Endothelial cell of umbilical vein (primary cell): ENCODE measurements around the gene KRT31. TPM values are rescaled to one million over a fixed set of nuclear protein-coding genes. Genes with fewer than 3 reads are reported as not detected.

Source experiments
- BruUV-seq: library from RNA; stranded (reverse); fragments of 400-500 nt; replicated peaks from 2 replicates; lab custom pipeline; 2021; lab: Mats Ljungman, UMichigan
- CTCF ChIA-PET: fragments of 300-600, 350-600 bp; sonication (Branson Sonifier 250); formaldehyde crosslinking; loops from one replicate; lab custom pipeline; 2021; ENCODE audit warnings: antibody characterized with exemption, inconsistent platforms; lab: Charles Lee
- POLR2A ChIA-PET: fragments of 300-600, 350-600 bp; sonication (Branson Sonifier 250); formaldehyde crosslinking; loops from one replicate; lab custom pipeline; 2021; ENCODE audit warnings: antibody characterized with exemption, inconsistent platforms; lab: Charles Lee
- DNase-seq: peaks from one replicate; pipeline ENCODE4 v3.0.0-alpha.2; 2011; ENCODE audit warnings: low read depth, low spot score
- FAIRE-seq: peaks from 2 replicates; lab custom pipeline; 2011; peaks lifted over from hg19 to GRCh38; lab: Jason Lieb, UNC
- H2AFZ ChIP-seq: 2 replicates; pipeline ENCODE4 v1.6.0; 2012; ENCODE audit warnings: low read depth, low read length, control low read depth, inconsistent platforms
- H3K27ac ChIP-seq: 2 replicates; pipeline ENCODE4 v1.5.1; 2011; ENCODE audit warnings: low read depth, mild to moderate bottlenecking, control low read depth, low read length, moderate library complexity; ENCODE audit not compliant: insufficient read depth
- H3K27me3 ChIP-seq, 2 experiments: 2 replicates each; pipeline versions ENCODE4 v1.6.0 to v1.6.1; 2011; ENCODE audit warnings: low read length in 2 of 2, mixed read lengths in 1 of 2; ENCODE audit not compliant: control insufficient read depth in 2 of 2, insufficient read depth in 2 of 2
- H3K36me3 ChIP-seq, 2 experiments: 2 replicates in 1 of 2; 3 replicates in 1 of 2; pipeline ENCODE4 v1.5.1; 2011; ENCODE audit warnings: low read length in 2 of 2, mild to moderate bottlenecking in 1 of 2, moderate library complexity in 1 of 2; ENCODE audit not compliant: control insufficient read depth in 2 of 2, insufficient read depth in 2 of 2; ENCODE audit errors: extremely low read depth in 1 of 2
- H3K4me1 ChIP-seq: 3 replicates; pipeline ENCODE4 v1.5.1; 2011; ENCODE audit warnings: mild to moderate bottlenecking, low read length; ENCODE audit not compliant: control insufficient read depth, insufficient read depth; ENCODE audit errors: extremely low read depth
- H3K4me2 ChIP-seq: 2 replicates; pipeline ENCODE4 v1.6.1; 2011; ENCODE audit warnings: low read length, control low read depth, mixed read lengths; ENCODE audit not compliant: insufficient read depth
- H3K4me3 ChIP-seq, 3 experiments: fragments of 200-600 bp in 1 of 3; sonication (generic), shearing (Covaris generic) in 1 of 3; replicated peaks in 1 of 3; 2 replicates each; pipeline ENCODE4 v1.5.1; 2011 to 2016; ENCODE audit warnings: control low read depth in 3 of 3, low read length in 3 of 3, mild to moderate bottlenecking in 2 of 3, inconsistent platforms in 1 of 3, low read depth in 1 of 3, moderate library complexity in 1 of 3; ENCODE audit not compliant: insufficient read depth in 1 of 3
- H3K79me2 ChIP-seq: 2 replicates; pipeline ENCODE4 v1.6.0; 2012; ENCODE audit warnings: low read length, inconsistent platforms; ENCODE audit not compliant: control insufficient read depth, insufficient read depth
- H3K9ac ChIP-seq: replicated peaks from 2 replicates; pipeline ENCODE3; 2011; ENCODE audit warnings: low read length, control low read depth; ENCODE audit not compliant: insufficient read depth; ENCODE audit errors: extremely low read depth
- H3K9me1 ChIP-seq: replicated peaks from 3 replicates; pipeline ENCODE4 v1.6.0; 2011; ENCODE audit warnings: mild to moderate bottlenecking, low read length; ENCODE audit not compliant: control insufficient read depth, insufficient read depth; ENCODE audit errors: extremely low read depth
- H3K9me3 ChIP-seq: replicated peaks from 2 replicates; pipeline ENCODE4 v1.5.1; 2012; ENCODE audit warnings: low read length, inconsistent platforms; ENCODE audit not compliant: control insufficient read depth, insufficient read depth
- H4K20me1 ChIP-seq: replicated peaks from 2 replicates; pipeline ENCODE3; 2011; ENCODE audit warnings: mild to moderate bottlenecking, low read length; ENCODE audit not compliant: control insufficient read depth, insufficient read depth; ENCODE audit errors: extremely low read depth
- EZH2 ChIP-seq: IDR thresholded peaks from 2 replicates; pipeline ENCODE4 v1.6.1; 2012; ENCODE audit warnings: borderline replicate concordance, low read depth, mild to moderate bottlenecking, moderate library complexity, low read length, inconsistent platforms; ENCODE audit not compliant: severe bottlenecking
- FOS ChIP-seq: IDR thresholded peaks from 2 replicates; pipeline ENCODE4 v1.6.1; 2011; ENCODE audit warnings: mild to moderate bottlenecking, low read length, moderate library complexity, borderline replicate concordance; ENCODE audit not compliant: insufficient read depth
- GATA2 ChIP-seq: IDR thresholded peaks from 2 replicates; pipeline ENCODE4 v1.7.0; 2011; ENCODE audit warnings: low read depth, mild to moderate bottlenecking, moderate library complexity, mixed read lengths, low read length; ENCODE audit not compliant: insufficient read length, insufficient read depth
- JUN ChIP-seq: IDR thresholded peaks from 2 replicates; pipeline ENCODE4 v1.6.1; 2011; ENCODE audit warnings: borderline replicate concordance, low read depth; ENCODE audit not compliant: insufficient read length, insufficient read depth
- MYC ChIP-seq: IDR thresholded peaks from one replicate; pipeline ENCODE4 v1.6.1; 2011; ENCODE audit warnings: mild to moderate bottlenecking, low read depth, low read length
- POLR2A ChIP-seq: IDR thresholded peaks from 2 replicates; pipeline ENCODE4 v1.6.1; 2012; ENCODE audit warnings: low read depth, mild to moderate bottlenecking, control low read depth, low read length
- POLR2AphosphoS5 ChIP-seq: IDR thresholded peaks from 2 replicates; pipeline ENCODE4 v1.6.1; 2012; ENCODE audit warnings: low read depth, mild to moderate bottlenecking, control low read depth, low read length, moderate library complexity; ENCODE audit not compliant: insufficient read depth
- dilution Hi-C: fragments of 300-500 bp; cut with MboI; formaldehyde crosslinking; loops from one replicate; pipeline ENCODE4 v1.15.0; 2019; ENCODE audit warnings: low sequenced_read_pairs; ENCODE audit not compliant: extremely low pct_ligation_motif_present
- intact Hi-C: fragments of 100-400 bp; cut with micrococcal nuclease; formaldehyde crosslinking; loops from one replicate; pipeline ENCODE4 v1.10.0; 2022
- polyA plus RNA-seq, 4 experiments: library from polyadenylated mRNA; depleted of rRNA in 3 of 4; stranded (reverse) in 3 of 4; unstranded in 1 of 4; fragments of >200 nt; gene quantifications; 2 replicates each; pipeline versions ENCODE4 v1.2.1 to v1.2.3, GENCODE V29; 2011 to 2012; ENCODE audit warnings: missing spikeins in 1 of 4
- total RNA-seq: library from RNA; stranded (reverse); gene quantifications from 2 replicates; pipeline ENCODE4 v1.2.3, GENCODE V29; 2021
- TF ChIP-seq, protein P1 (sequence below), 2 donors: IDR thresholded peaks; 1 replicate in 1 of 2; 2 replicates in 1 of 2; pipeline ENCODE4 v1.5.1; 2011; ENCODE audit warnings: low read length in 2 of 2, mild to moderate bottlenecking in 2 of 2, moderate library complexity in 2 of 2, control low read depth in 1 of 2, inconsistent platforms in 1 of 2, low read depth in 1 of 2; ENCODE audit not compliant: insufficient read depth in 1 of 2; ENCODE audit errors: extremely low read depth in 1 of 2
- TF ChIP-seq, protein P2 (sequence below): IDR thresholded peaks from 2 replicates; pipeline ENCODE4 v1.6.1; 2011; ENCODE audit not compliant: insufficient read depth, insufficient read length

The KRT31 gene
- total and polyA plus RNA-seq, 2 donors (not counting 3 experiments of a cell fraction or from before 2014, with no cell fraction given) = not detected

DNA sequence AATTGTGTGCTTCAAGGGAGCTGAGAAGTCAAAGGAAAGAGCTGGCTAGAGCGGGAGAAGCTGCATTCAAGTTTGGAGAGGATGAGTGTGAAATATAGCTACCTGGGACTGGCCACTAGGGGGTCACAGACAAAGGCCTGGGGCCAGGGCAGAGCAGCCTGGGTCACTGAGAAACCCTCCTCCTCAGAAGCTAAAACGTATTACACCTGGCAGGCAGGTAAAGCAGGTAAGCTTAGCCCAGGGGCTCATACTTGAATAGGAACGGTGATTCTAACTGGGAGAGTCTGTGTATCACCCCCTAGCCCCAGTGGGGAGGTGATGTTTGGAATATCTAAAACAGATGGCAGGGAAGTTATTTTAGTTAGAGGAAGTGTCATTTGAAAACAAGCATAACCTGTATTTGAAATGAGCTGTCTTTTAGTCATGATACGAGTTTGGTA is 20.2 kb upstream of the KRT31 start:
- CTCF ChIA-PET = interaction anchor here (0.5 to 1.8 kb wide), 6 partner anchors 9 to 631 kb away, joined by 3 to 7 read pairs (median 3); no protein-coding TSS in a partner anchor
- dilution Hi-C loops (no loop called here), intact Hi-C loops (no loop called here)
- Histone ChIP-seq H2AFZ (no peak overlapping the region), H3K4me3 (no peak overlapping the region), H3K4me2 (no peak overlapping the region), H3K27me3 (peaks cover 0 to 4% of the 10 kb centered on the region in 2 experiments), H3K9me3 (no peaks in the 10 kb centered on the region), H3K79me2 (no peaks in the 10 kb centered on the region), H3K9ac (no peak overlapping the region), H3K36me3 (no peaks in the 10 kb centered on the region), H3K9me1 (no peaks in the 10 kb centered on the region), H3K4me1 (no peaks in the 10 kb centered on the region), H4K20me1 (no peaks in the 10 kb centered on the region), H3K27ac (no peak overlapping the region)
- no peak for FAIRE-seq
- no peak for TF ChIP-seq GATA2
- TF ChIP-seq, protein P1, sequence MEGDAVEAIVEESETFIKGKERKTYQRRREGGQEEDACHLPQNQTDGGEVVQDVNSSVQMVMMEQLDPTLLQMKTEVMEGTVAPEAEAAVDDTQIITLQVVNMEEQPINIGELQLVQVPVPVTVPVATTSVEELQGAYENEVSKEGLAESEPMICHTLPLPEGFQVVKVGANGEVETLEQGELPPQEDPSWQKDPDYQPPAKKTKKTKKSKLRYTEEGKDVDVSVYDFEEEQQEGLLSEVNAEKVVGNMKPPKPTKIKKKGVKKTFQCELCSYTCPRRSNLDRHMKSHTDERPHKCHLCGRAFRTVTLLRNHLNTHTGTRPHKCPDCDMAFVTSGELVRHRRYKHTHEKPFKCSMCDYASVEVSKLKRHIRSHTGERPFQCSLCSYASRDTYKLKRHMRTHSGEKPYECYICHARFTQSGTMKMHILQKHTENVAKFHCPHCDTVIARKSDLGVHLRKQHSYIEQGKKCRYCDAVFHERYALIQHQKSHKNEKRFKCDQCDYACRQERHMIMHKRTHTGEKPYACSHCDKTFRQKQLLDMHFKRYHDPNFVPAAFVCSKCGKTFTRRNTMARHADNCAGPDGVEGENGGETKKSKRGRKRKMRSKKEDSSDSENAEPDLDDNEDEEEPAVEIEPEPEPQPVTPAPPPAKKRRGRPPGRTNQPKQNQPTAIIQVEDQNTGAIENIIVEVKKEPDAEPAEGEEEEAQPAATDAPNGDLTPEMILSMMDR (IDR thresholded peaks at IDR 0.05; ENCODE audit: extremely low read depth in 1 of 2, insufficient read depth in 1 of 2, low read depth in 1 of 2, low read length in 2 of 2) = peak; percentile 18 to 21
- BruUV-seq = no TSS peak
- POLR2A ChIA-PET = no interaction called here
- no peak for DNase-seq

DNA sequence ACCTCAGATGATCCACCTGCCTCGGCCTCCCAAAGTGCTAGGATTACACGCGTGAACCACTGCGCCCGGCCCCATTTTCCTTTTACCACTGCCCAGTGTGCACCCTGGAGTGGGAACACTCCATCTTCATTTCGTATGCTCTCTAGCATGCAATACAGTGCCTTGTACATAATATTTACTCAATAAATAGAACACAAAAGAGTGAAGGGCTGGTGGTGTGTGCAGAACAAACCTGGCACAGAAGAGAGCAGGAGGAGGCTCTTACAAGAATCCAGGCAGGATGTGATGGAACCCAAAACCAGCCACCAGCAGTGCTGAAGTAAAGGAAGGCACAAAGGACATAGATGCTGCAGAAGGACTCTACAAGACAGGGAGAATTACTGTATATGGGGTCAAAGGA is 19.7 kb upstream of the KRT31 start:
- Histone ChIP-seq H3K4me3 (no peak overlapping the region), H2AFZ (no peak overlapping the region), H3K79me2 (no peaks in the 10 kb centered on the region), H3K27ac (no peak overlapping the region), H3K9me1 (no peaks in the 10 kb centered on the region), H3K36me3 (no peaks in the 10 kb centered on the region), H3K9me3 (no peaks in the 10 kb centered on the region), H3K4me1 (no peaks in the 10 kb centered on the region), H3K4me2 (no peak overlapping the region), H4K20me1 (no peaks in the 10 kb centered on the region), H3K9ac (no peak overlapping the region), H3K27me3 (peaks cover 0 to 4% of the 10 kb centered on the region in 2 experiments)
- no peak for TF ChIP-seq MYC
- no peak for TF ChIP-seq FOS
- TF ChIP-seq, protein P2, sequence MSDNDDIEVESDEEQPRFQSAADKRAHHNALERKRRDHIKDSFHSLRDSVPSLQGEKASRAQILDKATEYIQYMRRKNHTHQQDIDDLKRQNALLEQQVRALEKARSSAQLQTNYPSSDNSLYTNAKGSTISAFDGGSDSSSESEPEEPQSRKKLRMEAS = no peak
- TF ChIP-seq EZH2 = no peak
- no peak for TF ChIP-seq JUN
- TF ChIP-seq, protein P1 (IDR thresholded peaks at IDR 0.05; ENCODE audit: extremely low read depth in 1 of 2, insufficient read depth in 1 of 2, low read depth in 1 of 2, low read length in 2 of 2) = no peak
- TF ChIP-seq GATA2 = no peak
- no peak for TF ChIP-seq POLR2A
- TF ChIP-seq POLR2AphosphoS5 = no peak
- intact Hi-C loops = no loop called here
- BruUV-seq = no TSS peak
- dilution Hi-C loops = no loop called here
- POLR2A ChIA-PET = no interaction called here
- FAIRE-seq (no peak), DNase-seq (no peak)
- CTCF ChIA-PET = interaction anchor here (1.5 to 1.8 kb wide), 2 partner anchors 132 to 246 kb away, joined by 3 to 7 read pairs; no protein-coding TSS in a partner anchor
